Measurements from ENCODE around the gene PKDCC.
"Not testable (repeated sequence)": the region's sequence is repeated elsewhere in the genome, so short reads cannot be mapped to it uniquely, and the experiment has no call there.

PKDCC gene

GRCh38 chr2:42064417-42064942 lies 16.7 kb downstream of the PKDCC start:
- Mint-ChIP-seq H3K4me3 (peak overlapping the region in 1 of 3 experiments; percentile 30), H3K27ac (peak overlapping the region in 2 of 3 experiments; percentile 55 to 66), H3K9me3 (no peaks in the 10 kb centered on the region), H3K4me1 (peaks cover 64% of the 10 kb centered on the region), H3K36me3 (ENCODE audit: low read depth) (peaks cover 18% of the 10 kb centered on the region), H3K27me3 (ENCODE audit: low read depth) (peaks cover 6% of the 10 kb centered on the region)
- no peak for TF ChIP-seq CTCF (IDR thresholded peaks at IDR 0.05; ENCODE audit: unreplicated experiment in 3 of 3)

GRCh38 chr2:42065753-42066152 lies 17.9 kb downstream of the PKDCC start:
- not testable (repeated sequence) for H3K27ac Mint-ChIP-seq; H3K36me3 Mint-ChIP-seq (ENCODE audit: low read depth); H3K4me3 Mint-ChIP-seq; H3K9me3 Mint-ChIP-seq; H3K27me3 Mint-ChIP-seq (ENCODE audit: low read depth)
- peaks cover 59% of the 10 kb centered on the region for H3K4me1 Mint-ChIP-seq

GRCh38 chr2:42067001-42067400 lies 19.2 kb downstream of the PKDCC start:
- not testable (repeated sequence) for H3K9me3 Mint-ChIP-seq; H3K27me3 Mint-ChIP-seq (ENCODE audit: low read depth); H3K36me3 Mint-ChIP-seq (ENCODE audit: low read depth); H3K4me3 Mint-ChIP-seq; H3K27ac Mint-ChIP-seq
- peaks cover 53% of the 10 kb centered on the region for H3K4me1 Mint-ChIP-seq

GRCh38 chr2:42067521-42067920 lies 19.7 kb downstream of the PKDCC start:
- no peak for TF ChIP-seq CTCF (IDR thresholded peaks at IDR 0.05; ENCODE audit: unreplicated experiment in 3 of 3)
- no peak overlapping the region for H3K27ac Mint-ChIP-seq
- no peak overlapping the region for H3K4me3 Mint-ChIP-seq
- no peaks in the 10 kb centered on the region for H3K9me3 Mint-ChIP-seq
- no peaks in the 10 kb centered on the region for H3K36me3 Mint-ChIP-seq (ENCODE audit: low read depth)
- peaks cover 6% of the 10 kb centered on the region for H3K27me3 Mint-ChIP-seq (ENCODE audit: low read depth)
- H3K4me1 Mint-ChIP-seq = peaks cover 55% of the 10 kb centered on the region

GRCh38 chr2:42068571-42069178 lies 20.9 kb downstream of the PKDCC start:
- Mint-ChIP-seq H3K36me3 (ENCODE audit: low read depth) (no peaks in the 10 kb centered on the region), H3K4me1 (peaks cover 57% of the 10 kb centered on the region), H3K27ac (peak overlapping the region in 1 of 3 experiments; percentile 50), H3K4me3 (no peak overlapping the region), H3K27me3 (ENCODE audit: low read depth) (peaks cover 9% of the 10 kb centered on the region), H3K9me3 (no peaks in the 10 kb centered on the region)
- TF ChIP-seq CTCF (IDR thresholded peaks at IDR 0.05; ENCODE audit: unreplicated experiment in 3 of 3) = no peak

- Mint-ChIP-seq H3K36me3 (ENCODE audit: low read depth) (no peaks in the 10 kb centered on the region), H3K4me3 (no peak overlapping the region), H3K27me3 (ENCODE audit: low read depth) (peaks cover 9% of the 10 kb centered on the region), H3K4me1 (peaks cover 57% of the 10 kb centered on the region), H3K27ac (no peak overlapping the region), H3K9me3 (no peaks in the 10 kb centered on the region)
- TF ChIP-seq CTCF (IDR thresholded peaks at IDR 0.05; ENCODE audit: unreplicated experiment in 3 of 3) = no peak
Measured at GRCh38 chr2:42069568-42069967, 21.7 kb downstream of the PKDCC start.

- H3K4me3 Mint-ChIP-seq = no peak overlapping the region
- H3K27ac Mint-ChIP-seq = peak overlapping the region in 2 of 3 experiments; percentile 76 to 97
- no peak for TF ChIP-seq CTCF (IDR thresholded peaks at IDR 0.05; ENCODE audit: unreplicated experiment in 3 of 3)
- H3K4me1 Mint-ChIP-seq = peaks cover 59% of the 10 kb centered on the region
- H3K36me3 Mint-ChIP-seq (ENCODE audit: low read depth) = no peaks in the 10 kb centered on the region
- no peaks in the 10 kb centered on the region for H3K9me3 Mint-ChIP-seq
- peaks cover 13% of the 10 kb centered on the region for H3K27me3 Mint-ChIP-seq (ENCODE audit: low read depth)
Measured at GRCh38 chr2:42071791-42072190, 24.0 kb downstream of the PKDCC start.
